Activated CD8-positive, alpha-beta T cell treated with anti-CD3 and anti-CD28 coated beads for 36 hours (primary cell): Measurements from ENCODE around the gene PRELP. TPM values are rescaled to one million over a fixed set of nuclear protein-coding genes. Genes with fewer than 3 reads are reported as not detected.
"Not testable (repeated sequence)": the region's sequence is repeated elsewhere in the genome, so short reads cannot be mapped to it uniquely, and the experiment has no call there.

Experiments
- ATAC-seq: fragments of 200-7000 bp; cut with Tn5 transposase; one replicate; pipeline ENCODE4 v1.10.0; 2021; ENCODE audit warnings: mild to moderate bottlenecking, moderate library complexity
- CTCF ChIA-PET: fragments of 350-600 bp; sonication (Branson Sonifier 250); formaldehyde crosslinking; loops from one replicate; lab custom pipeline; 2021; ENCODE audit warnings: antibody characterized with exemption; lab: Charles Lee
- POLR2A ChIA-PET: fragments of 350-600 bp; sonication (Branson Sonifier 250); formaldehyde crosslinking; loops from one replicate; lab custom pipeline; 2021; ENCODE audit warnings: antibody characterized with exemption; lab: Charles Lee
- DNase-seq: peaks from one replicate; pipeline ENCODE4 v3.0.0-alpha.2; 2020
- H3K27ac Mint-ChIP-seq: one replicate; pipeline ENCODE4 v1.8.0; 2021; ENCODE audit warnings: mild to moderate bottlenecking, mixed read lengths
- H3K27me3 Mint-ChIP-seq: one replicate; pipeline ENCODE4 v1.8.0; 2021; ENCODE audit warnings: mixed read lengths
- H3K36me3 Mint-ChIP-seq: one replicate; pipeline ENCODE4 v1.8.0; 2021; ENCODE audit warnings: low read depth, mixed read lengths
- H3K4me1 Mint-ChIP-seq: one replicate; pipeline ENCODE4 v1.8.0; 2021; ENCODE audit warnings: low read depth, mixed read lengths
- H3K4me3 Mint-ChIP-seq: one replicate; pipeline ENCODE4 v1.8.0; 2021; ENCODE audit warnings: mild to moderate bottlenecking, moderate library complexity, mixed read lengths
- H3K9me3 Mint-ChIP-seq: one replicate; pipeline ENCODE4 v1.8.0; 2021; ENCODE audit warnings: mixed read lengths
- intact Hi-C: fragments of 100-400 bp; cut with micrococcal nuclease; formaldehyde crosslinking; loops from one replicate; pipeline ENCODE4 v1.10.0; 2022
- total RNA-seq, 2 experiments: library from RNA; stranded (reverse); gene quantifications; one replicate each; pipeline ENCODE4 v1.2.3, GENCODE V29; 2021
- TF ChIP-seq, protein P1 (sequence below): fragments of 200-600 bp; IDR thresholded peaks from one replicate; pipeline ENCODE4 v1.8.0; 2022; ENCODE audit warnings: antibody characterized with exemption, mild to moderate bottlenecking

PRELP gene
- total RNA-seq, 2 experiments from 2014 or later: not detected

GRCh38 chr1:203447151-203447550 lies 28.5 kb upstream of the PRELP start:
- Mint-ChIP-seq H3K36me3 (no peaks in the 10 kb centered on the region), H3K27ac (no peak overlapping the region), H3K4me3 (no peak overlapping the region), H3K27me3 (peaks cover 12% of the 10 kb centered on the region), H3K4me1 (no peaks in the 10 kb centered on the region), H3K9me3 (no peaks in the 10 kb centered on the region)
- ChIA-PET CTCF (interaction anchor here (1.1 to 2.1 kb wide), 3 partner anchors 41 to 274 kb away, joined by 3 to 5 read pairs (median 4); no protein-coding TSS in a partner anchor), POLR2A (no interaction called here)
- ATAC-seq (no peak), DNase-seq (no peak)
- TF ChIP-seq, protein P1, sequence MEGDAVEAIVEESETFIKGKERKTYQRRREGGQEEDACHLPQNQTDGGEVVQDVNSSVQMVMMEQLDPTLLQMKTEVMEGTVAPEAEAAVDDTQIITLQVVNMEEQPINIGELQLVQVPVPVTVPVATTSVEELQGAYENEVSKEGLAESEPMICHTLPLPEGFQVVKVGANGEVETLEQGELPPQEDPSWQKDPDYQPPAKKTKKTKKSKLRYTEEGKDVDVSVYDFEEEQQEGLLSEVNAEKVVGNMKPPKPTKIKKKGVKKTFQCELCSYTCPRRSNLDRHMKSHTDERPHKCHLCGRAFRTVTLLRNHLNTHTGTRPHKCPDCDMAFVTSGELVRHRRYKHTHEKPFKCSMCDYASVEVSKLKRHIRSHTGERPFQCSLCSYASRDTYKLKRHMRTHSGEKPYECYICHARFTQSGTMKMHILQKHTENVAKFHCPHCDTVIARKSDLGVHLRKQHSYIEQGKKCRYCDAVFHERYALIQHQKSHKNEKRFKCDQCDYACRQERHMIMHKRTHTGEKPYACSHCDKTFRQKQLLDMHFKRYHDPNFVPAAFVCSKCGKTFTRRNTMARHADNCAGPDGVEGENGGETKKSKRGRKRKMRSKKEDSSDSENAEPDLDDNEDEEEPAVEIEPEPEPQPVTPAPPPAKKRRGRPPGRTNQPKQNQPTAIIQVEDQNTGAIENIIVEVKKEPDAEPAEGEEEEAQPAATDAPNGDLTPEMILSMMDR: no peak
- intact Hi-C loops: no loop called here

- H3K36me3 Mint-ChIP-seq, POLR2A ChIA-PET, ATAC-seq, H3K4me1 Mint-ChIP-seq, H3K27ac Mint-ChIP-seq, intact Hi-C loops, H3K4me3 Mint-ChIP-seq, H3K9me3 Mint-ChIP-seq, DNase-seq: not testable (repeated sequence)
- CTCF ChIA-PET: interaction anchor here (1.1 to 1.3 kb wide), 2 partner anchors 40 to 275 kb away, joined by 3 to 4 read pairs; no protein-coding TSS in a partner anchor
- H3K27me3 Mint-ChIP-seq: peaks cover 12% of the 10 kb centered on the region
These were observed 28.0 kb upstream of the PRELP start for GRCh38 chr1:203447598-203447997.

GRCh38 chr1:203448521-203449061 lies 27.0 kb upstream of the PRELP start:
- Mint-ChIP-seq H3K9me3 (no peaks in the 10 kb centered on the region), H3K27ac (no peak overlapping the region), H3K4me1 (no peaks in the 10 kb centered on the region), H3K4me3 (no peak overlapping the region), H3K36me3 (no peaks in the 10 kb centered on the region), H3K27me3 (peaks cover 12% of the 10 kb centered on the region)
- ATAC-seq (no peak), DNase-seq (no peak)
- ChIA-PET POLR2A (no interaction called here), CTCF (interaction anchor here (0.6 kb wide), 1 partner anchor 729 kb away, joined by 3 read pairs; no protein-coding TSS in a partner anchor)
- TF ChIP-seq, protein P1: no peak
- intact Hi-C loops: no loop called here

GRCh38 chr1:203450001-203450400 lies 25.6 kb upstream of the PRELP start:
- POLR2A ChIA-PET: no interaction called here
- Mint-ChIP-seq H3K27me3 (peaks cover 13% of the 10 kb centered on the region), H3K4me3 (no peak overlapping the region), H3K9me3 (no peaks in the 10 kb centered on the region), H3K36me3 (no peaks in the 10 kb centered on the region), H3K27ac (no peak overlapping the region), H3K4me1 (no peaks in the 10 kb centered on the region)
- CTCF ChIA-PET: no interaction called here
- no peak for ATAC-seq
- TF ChIP-seq, protein P1: no peak
- DNase-seq: no peak
- intact Hi-C loops: no loop called here

GRCh38 chr1:203450479-203451149 lies 25.0 kb upstream of the PRELP start:
- ATAC-seq: no peak
- POLR2A ChIA-PET: no interaction called here
- H3K36me3 Mint-ChIP-seq: no peaks in the 10 kb centered on the region

More at GRCh38 chr1:203450479-203451149, 25.0 kb upstream of the PRELP start:
- no peak overlapping the region for H3K27ac Mint-ChIP-seq
- no peak overlapping the region for H3K4me3 Mint-ChIP-seq
- H3K9me3 Mint-ChIP-seq: no peaks in the 10 kb centered on the region
- H3K4me1 Mint-ChIP-seq: no peaks in the 10 kb centered on the region
- TF ChIP-seq, protein P1: no peak
- peaks cover 13% of the 10 kb centered on the region for H3K27me3 Mint-ChIP-seq
- no peak for DNase-seq
- CTCF ChIA-PET: no interaction called here
- intact Hi-C loops: no loop called here
